HG03066 (cell line): ENCODE data around the gene COA8.

Experiments used
- ATAC-seq: cut with Tn5 transposase; IDR thresholded peaks from one replicate; pipeline ENCODE4 v1.9.1; 2021; ENCODE audit warnings: low read depth; ENCODE audit not compliant: unreplicated experiment

Gene COA8

DNA sequence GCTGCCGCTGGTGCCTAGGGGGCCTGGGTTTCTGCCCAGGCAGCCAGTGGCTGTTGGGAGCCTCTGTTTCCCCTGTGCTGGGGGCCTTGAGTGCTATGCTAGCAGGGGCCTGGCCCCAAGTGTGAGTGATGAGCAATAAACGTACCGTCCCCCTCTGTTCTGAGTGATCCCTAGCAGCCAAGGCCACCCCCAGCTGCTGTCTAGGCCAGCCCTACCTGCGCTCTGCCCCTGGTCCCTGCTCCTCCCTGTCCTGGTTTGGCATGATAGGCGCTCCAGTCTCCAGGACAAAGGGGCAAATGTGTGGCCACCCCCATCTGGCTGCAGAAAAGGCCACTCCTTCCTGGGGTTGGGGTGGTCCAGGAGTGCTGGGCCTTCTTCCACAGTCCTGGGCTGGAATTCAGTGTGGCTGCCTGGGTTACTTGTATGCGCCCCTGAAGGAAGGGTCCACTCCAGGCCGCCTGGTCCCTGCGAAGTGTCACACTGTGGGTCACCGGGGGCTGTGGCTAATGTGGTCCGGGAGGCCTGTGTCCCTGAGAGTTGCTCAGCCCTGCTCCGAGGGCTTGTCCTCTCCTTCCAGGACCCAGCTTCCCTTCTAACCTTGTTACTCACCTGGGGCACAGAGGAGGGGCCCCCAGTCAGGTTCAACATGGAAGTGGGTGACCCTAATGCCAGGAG, 26.7 kb upstream of the COA8 start:
- ATAC-seq: no peak

DNA sequence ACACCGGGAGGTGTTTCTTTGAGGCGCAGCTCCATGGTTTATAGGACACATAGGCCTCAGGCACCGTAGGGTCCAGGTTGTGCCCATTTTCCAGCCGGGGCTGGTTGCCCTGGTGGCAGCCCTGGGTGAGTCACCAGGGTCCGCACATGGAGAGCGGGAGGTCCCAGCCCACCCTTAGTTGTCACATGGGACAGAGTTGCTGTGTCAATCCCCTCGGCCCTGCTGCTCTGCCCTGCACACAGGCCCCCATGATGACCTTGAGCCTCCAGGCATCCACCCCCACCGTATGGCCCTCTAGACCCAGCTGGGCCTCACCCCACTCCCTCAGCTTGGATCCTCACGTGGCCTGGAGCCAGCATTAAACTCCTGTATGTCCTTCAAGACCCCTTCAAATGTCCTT, 26.1 kb upstream of the COA8 start:
- no peak for ATAC-seq

DNA sequence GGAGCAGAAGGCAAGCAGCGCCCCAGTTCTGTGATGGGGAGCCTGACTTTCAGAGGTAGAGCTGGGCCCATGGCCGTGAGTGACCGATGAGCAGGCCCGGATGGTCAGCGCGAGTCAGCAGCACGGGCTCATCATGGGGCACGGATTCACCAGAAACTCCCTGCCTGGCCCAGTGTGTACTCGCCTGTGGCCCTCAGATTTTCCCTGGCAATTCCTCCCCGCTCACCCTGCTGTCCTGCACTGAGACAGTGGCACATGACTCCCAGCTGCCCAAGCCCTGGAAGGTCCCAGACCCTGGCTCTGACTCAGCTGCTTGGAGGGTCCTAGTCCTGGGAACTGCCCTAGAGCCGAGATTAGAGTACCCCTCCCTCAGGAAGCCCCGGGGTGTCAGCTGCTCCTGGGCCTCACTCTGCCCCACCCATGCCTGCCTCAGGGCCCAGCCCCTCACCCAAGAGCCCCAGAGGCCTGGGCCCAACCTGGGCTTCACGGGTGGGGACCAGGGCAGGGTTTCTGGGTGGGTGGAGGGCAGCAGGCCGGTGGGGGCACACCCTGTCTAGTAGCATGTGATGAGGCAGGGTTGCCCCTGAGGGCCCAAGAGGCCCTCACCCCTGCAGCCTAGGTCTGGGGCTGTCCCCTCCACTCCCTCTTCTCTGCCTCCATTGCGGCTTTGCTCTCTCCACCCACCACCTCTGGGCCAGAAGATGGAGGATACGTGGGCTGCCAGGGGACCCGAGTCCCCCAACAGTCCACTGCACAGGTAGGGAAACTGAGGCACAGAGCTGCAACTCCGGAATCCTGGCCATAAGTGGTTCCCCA, 25.4 kb upstream of the COA8 start:
- ATAC-seq: no peak

DNA sequence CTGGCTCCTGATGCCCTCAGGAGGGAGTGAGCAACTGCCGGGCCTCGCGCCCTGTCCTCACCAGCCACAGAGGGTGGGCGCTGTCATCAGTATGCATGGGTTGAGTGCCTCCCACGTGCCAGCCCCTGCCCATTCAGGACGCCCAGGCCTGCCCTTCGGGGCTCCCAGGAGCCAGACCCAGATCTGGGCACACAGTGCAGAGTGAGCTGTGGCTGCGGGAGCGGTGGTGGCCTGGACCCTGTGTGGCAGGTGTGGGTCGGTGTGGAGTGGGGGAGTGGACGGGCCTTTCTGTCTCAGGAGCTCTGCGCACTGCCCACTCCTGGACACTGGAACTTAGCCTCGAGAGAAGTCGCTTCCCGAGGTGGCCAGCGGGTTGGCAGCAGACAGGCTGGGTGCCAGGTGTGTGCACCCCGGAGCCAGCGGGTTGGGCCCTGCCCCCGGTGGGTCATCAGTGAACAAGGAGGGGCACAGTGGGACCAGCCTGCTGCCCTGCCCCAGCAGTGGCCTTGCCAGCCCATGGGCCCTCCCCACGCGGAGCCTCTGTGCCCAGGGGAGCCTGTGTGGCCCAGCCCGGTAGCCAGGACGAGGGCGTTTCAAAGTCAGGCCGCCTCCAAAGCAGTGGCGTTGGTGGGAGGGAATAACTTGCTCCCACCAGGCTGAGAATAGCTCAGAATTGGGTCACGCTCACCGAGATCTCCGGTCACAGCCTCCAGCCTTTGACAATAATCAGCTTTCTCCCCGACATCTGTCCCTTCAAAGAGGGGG, 24.3 kb upstream of the COA8 start:
- no peak for ATAC-seq

DNA sequence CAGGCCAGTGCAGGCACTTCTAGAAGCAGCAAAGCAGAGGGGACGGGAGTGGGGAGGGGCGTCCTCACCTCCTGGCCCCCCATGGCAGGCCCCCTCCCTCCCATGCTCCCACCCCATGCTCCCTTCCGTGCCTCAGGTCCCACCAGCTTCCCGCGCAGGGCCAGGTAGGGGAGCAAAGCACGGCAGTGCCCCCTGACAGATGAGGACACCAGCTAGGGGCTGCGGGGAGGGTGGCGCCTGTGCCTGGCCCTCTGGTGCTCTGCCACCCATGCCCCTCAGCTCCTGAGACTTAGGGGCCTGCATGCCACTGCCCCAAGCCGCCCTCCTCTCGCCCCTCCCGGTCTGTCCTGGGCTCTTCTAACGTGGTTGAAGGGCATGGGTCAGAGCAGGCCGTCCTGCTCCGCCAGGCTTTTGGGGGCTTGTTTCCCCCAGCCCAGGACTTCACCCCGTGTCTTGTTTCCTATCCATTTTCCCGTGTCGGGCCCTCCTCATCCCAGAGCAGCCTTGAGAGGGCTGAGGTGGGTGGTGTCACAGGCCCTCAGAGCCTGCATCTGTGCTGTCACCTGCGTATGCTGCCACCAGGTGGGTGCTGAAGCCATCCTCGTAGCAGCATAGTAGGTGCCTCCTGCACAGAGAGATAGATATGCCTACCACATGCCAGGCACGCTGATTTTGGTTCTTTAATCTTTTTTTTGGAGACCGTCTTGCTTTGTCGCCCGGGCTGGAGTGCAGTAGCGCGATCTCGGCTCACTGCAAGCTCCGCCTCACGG, 23.5 kb upstream of the COA8 start:
- no peak for ATAC-seq

DNA sequence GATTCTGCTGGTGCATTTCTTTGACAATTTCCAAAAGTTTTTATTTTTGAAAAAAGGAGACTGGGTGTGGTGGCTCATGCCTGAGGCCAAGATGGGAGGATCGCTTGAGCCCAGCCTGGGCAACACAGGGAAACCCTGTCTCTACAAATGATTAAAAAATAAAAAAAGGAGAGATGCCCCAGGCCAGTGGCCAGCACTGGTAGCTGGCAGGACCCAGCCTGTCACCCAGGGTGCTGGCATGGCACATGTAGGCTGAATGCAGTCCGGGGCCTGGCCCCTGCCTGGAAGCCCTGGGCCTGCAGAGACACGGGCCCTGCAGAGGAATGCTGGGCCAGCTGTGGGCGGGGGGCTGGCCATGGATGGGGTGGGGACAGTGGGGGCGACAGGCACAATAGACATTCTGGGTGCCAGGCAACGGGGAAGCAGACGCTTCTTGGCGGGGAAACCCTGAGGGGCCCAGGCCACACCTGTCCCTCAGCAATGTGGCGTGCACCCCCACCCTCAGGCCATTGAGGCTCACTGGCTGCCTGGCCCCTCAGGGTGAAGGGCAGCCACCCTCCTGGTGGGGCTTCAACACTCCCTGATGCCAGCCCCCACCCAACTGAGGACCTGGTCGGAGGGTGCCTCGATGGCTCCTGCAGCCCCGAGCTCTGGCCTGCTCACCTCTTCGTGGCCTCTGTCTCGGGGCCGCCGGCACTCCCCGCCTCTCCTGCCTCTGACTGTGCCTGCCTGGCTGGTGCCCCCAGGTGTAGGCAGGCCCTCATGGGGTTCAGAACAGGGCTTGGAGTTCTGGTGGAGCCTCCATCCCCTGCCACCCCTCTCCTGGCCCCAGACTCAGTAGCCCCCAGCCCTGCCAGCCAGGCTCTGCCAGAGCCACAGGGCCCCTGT, 21.7 kb upstream of the COA8 start:
- ATAC-seq: no peak

DNA sequence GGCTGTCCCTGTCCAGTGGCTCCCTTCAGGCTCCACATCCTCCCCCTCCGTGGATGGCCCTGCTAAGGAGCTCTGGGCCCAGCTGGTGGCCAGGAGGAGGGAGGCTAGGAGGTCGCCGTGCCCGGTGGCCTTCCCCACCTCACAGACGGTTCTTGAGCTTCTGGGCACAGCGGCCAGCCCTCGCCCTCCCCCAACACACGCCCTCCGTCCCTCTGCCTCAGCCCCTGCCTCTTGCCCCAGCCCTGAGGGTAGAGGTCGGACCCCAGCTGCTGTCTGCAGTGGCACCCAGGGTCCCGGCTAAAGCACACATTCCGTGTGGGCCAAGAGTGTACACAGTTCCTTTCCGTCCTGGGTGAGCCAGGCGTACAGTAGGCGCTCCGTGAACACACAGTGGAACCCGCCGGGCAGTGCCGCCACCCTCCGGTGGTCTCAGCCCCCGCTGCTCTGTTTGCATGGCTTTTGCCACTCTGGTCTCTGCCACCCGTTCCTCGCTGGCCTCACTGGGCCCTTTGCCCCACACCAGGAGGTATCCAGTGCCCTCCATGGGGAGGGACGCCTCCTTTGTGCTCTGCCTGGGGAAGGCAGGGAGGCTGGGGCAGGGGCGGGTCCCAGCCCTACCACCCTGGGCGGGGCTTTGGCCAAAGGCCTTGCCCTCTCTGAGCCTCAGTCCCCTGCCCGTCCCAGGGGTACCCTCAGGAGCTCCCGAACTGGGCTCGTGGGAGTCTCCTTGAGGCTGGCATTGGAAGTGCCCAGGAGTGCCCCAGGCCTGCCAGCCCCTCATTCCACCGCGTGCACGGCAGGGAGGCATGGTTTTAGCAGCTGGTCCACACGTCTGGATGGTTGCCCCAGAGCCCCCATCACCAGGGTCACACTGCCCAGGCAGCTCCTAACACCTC, 20.8 kb upstream of the COA8 start:
- no peak for ATAC-seq

DNA sequence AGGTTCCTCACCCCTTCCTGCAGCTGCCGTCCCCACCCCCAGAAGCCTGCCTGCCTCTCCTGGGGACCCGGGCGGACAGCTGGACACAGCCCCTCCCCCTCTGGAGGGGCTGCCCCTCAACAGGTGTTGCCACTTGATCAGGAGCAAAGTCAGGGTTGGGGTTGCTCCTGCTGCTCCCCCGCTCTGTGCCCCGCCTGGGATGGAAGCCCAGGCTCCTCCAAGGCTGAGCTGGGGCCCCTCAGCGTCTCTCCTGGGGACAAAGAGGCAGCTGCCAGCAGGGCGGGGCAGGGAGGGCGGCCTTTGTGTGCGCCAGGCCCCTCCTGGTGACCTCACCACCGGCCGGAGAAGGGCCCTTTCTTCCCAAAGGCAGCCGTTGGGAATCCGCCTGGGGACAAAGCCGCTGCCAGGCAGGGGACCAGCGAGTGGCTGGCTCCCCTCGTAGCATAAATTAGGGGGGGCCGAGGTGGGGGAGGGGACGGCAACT, 20.1 kb upstream of the COA8 start:
- no peak for ATAC-seq

DNA sequence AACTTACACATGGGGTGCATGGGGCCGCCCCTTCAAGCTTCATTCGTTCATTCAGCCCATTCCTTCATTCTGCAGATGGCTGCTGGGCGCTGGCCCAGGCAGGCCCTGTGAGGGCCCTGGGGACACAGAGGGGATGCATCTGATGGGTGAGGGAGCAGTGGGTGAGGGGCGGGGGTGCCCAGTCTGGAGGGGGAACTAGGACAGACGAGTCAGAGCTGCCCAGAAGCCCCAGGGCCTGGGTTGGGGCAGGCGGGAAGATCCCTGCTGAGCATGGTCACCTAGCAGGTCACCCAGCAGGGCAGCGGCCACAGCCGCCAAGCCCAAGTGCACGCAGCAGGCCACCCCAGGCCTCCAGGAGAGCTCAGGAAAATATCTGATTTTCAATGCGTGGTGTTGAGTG, 19.6 kb upstream of the COA8 start:
- ATAC-seq: no peak

DNA sequence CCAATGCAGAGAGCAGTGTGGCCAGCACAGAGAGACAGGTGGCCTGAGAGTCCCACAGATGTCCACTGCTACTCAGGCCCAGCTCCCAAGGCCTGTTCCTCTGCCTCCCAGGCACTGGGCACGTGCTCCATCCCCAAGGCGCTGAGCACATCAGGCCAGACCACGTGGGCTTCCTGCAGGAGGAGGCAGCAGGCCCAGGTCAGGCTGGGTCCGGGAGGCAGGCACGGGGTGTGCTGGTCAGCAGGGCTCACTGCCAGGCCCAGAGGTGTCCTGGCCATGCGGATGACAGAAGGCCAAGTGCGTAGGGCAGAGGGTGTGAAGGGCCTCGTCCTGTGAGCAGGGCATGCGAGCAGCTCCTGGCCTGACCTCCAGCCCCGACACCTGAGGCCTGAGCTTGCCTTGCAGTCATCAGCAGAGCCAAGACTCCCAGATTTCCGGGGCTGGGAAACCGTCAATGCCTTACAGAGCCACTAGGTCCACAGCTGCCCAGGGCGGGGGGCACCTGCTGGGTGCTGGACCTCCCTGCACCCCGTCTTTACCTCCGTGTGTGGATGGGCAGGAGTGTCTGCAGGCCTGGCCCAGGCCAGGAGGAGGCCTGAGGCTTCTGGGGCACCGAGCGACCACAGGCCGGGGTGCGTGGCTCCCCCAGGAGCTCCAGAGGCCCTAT, 18.9 kb upstream of the COA8 start:
- no peak for ATAC-seq

DNA sequence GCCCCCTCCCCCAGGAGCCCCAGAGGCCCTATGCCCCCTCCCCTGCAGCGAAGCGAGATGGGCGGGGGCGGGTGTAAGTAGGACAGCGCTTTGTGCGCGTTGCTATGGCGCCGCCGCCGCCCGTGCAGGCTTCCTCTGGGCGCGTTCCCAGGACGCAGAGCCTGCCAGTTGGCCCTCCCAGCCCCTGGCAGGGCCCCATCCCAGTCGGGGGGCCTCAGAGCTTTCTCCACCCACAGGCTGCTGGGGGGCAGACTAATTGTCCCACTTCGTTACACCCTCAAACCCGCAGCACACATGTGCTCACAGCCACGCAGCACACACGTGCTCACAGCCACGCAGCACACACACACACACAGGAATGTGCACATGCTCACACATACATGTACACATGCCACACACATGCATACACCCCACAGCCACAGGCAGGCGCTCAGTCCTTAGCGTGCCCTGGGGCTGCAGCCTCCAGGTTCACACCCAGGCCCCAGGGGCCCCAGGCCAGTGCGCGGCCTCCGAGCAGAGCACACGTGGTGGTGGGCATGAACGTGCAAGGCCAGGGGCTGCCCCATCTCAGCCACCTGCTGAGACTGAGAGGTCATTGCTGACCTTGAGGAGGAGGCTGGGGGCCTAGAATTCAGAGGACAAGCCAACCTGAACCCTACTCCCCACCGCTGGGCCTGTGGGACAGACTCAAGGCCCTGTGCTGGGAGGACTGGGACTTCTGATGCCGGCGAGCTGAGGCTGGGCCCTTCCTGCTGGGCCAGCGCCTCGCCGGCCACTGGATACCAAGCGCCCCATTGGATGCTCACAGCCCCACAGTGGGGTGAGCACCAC, 18.2 kb upstream of the COA8 start:
- no peak for ATAC-seq

DNA sequence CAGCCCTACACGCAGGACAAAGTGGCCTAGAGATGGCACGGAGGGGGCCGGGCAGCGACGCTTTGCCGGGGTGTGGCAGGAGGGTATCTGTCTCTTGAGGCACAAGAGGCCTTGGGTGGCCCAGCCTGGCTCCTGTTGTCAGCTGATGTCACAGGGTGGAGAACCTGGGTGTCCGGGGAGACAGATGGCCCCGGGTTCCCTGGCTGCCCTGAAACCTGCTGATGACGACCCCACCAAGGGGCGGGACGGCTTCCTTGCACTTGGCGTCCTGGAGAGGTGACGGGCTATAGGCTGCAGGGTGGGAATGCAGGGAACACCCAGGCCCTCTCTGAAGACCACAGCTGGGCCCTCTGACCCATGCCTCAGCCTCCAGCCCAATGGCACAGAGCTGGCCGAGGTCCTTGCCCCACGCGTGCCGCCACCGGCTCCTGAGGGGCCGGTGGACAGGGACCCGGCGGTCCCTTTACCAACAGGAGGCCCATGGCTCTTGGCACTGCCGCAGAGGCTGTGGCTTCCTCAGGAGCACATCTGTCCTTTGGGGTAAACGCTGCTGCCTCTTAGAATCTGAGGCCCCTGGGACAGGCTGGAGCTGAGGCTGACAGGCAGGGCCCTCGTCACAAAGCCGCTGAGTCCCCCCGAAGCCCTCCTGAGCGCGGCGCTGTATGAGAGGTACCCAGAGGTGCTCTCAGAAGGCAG, 17.4 kb upstream of the COA8 start:
- no peak for ATAC-seq

DNA sequence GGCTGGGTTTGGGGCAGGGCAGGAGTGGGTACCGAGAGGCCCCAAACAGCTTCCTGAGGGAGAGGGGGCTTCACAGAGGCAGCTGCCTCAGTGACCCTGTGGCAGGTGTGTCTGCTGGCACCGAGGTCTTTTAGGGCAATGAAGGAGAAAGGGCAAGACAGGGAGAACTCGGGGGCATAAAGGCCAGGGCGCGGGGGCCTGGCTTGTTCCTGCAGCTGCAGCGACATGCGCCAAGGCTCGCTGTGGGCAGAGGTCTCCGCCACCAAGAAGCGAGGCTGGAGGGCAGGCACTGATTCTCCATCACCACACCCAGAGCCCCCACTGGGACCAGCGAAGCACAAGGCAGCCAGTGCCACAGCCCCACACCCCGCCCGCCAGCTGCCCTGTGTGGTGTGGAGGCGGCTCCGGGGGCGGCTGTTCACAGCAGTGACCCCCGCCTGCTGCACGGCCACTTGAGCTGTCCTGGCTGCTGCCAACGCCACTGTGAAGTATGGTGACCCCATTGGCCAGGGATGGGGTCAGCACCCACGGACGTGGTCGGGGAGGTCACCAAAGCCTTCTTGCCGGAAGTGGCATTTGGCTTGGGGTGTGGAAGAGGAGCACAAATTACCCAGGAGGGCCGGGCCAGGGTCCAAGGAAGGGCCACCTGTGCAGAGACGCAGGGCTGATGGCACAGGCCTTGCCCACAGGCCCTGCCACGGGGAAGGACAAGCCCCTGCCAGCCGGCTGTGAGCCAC, 16.7 kb upstream of the COA8 start:
- ATAC-seq: no peak

DNA sequence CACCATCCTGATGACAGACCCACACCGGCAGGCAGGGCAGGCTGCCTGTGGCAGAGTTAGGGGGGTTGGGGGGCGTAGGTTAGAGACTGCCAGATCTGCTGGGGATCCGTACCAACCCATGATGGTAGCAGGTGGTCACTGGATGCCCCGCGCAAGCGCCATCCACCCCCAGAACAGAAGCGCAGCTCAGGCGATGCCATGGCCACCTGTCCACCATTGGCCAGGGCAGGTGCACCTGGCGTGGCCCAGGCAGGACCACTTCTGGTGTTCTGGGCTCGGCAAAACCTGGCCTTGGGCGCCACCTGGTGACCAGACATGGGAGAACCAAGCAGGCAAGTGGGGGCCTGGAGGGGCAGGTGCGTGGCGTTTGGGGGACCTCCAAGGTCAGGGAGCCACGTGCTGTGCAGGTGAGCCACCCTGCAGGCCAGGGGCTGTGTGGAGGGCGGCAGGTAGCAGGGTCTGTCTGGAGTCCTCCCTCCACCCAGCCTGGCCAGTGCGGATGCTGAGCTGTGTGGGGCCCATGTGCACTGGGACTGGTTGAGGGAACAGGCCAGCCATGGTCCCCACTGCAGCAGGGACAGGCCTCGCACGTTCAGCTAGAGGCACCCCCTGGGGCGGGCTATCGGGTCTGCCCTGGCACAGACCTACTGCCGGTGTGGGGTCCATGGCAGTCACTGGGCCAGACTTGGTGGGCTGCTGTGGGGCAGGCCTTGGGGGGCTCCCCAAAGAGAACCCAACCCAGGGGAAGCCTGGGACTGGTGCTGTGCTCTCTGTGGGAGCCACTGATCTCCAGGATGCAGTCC, 15.9 kb upstream of the COA8 start:
- no peak for ATAC-seq

DNA sequence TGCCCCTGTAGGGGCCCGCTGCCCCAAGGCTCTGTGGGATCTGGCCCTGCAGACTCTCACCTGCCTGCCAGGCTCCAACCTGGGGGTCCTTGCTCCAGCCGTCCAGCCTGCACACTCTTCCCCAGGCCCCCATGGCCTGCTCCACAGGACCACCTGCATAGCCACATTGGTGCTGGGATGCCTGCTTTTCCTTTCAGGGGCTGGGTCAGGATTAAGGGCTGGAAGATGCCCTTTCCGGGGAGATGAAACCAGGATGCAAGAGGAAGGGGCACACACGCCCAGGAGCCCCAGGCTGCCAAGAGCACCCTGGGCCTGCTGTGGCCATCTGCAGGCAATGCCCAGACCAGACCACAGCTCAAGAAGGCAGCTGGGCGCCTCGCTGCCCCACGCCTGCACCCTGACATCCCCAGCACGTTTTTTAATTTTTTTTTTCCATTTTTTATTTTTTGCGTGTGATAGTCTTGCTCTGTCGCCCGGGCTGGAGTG, 15.3 kb upstream of the COA8 start:
- ATAC-seq: no peak
